GM21367 (cell line): ENCODE data around the gene ETFA.

ENCODE experiments used
- ATAC-seq: cut with Tn5 transposase; IDR thresholded peaks from one replicate; pipeline ENCODE4 v1.9.1; 2021; ENCODE audit not compliant: unreplicated experiment

The ETFA gene

DNA sequence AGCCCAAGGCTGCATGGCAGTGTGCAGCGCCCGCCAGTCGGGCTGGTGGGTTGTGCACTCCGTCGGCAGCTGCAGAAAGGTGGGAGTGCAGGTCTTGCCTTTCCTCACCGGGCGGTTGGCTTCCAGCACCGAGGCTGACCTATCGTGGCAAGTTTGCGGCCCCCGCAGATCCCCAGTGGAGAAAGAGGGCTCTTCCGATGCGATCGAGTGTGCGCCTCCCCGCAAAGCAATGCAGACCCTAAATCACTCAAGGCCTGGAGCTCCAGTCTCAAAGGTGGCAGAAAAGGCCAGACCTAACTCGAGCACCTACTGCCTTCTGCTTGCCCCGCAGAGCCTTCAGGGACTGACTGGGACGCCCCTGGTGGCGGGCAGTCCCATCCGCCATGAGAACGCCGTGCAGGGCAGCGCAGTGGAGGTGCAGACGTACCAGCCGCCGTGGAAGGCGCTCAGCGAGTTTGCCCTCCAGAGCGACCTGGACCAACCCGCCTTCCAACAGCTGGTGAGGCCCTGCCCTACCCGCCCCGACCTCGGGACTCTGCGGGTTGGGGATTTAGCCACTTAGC lies 29.6 kb upstream of the ETFA start:
- ATAC-seq, result no peak

DNA sequence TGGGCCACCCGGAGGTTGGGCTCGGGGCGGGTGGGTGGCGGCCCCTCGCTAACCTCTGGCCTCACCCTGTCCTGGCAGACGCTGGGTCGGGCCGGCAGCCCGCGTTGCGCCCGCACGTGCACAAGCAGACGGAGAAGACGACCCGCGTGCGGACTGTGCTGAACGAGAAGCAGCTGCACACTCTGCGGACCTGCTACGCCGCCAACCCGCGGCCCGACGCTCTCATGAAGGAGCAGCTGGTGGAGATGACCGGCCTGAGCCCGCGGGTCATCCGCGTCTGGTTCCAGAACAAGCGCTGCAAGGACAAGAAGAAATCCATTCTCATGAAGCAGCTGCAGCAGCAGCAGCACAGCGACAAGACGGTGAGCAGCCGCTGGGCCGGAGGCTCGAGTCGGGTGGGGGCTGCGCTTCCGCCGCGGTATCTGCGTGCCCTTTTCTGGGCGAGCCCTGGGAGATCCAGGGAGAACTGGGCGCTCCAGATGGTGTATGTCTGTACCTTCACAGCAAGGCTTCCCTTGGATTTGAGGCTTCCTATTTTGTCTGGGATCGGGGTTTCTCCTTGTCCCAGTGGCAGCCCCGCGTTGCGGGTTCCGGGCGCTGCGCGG lies 29.0 kb upstream of the ETFA start:
- ATAC-seq, result no peak

DNA sequence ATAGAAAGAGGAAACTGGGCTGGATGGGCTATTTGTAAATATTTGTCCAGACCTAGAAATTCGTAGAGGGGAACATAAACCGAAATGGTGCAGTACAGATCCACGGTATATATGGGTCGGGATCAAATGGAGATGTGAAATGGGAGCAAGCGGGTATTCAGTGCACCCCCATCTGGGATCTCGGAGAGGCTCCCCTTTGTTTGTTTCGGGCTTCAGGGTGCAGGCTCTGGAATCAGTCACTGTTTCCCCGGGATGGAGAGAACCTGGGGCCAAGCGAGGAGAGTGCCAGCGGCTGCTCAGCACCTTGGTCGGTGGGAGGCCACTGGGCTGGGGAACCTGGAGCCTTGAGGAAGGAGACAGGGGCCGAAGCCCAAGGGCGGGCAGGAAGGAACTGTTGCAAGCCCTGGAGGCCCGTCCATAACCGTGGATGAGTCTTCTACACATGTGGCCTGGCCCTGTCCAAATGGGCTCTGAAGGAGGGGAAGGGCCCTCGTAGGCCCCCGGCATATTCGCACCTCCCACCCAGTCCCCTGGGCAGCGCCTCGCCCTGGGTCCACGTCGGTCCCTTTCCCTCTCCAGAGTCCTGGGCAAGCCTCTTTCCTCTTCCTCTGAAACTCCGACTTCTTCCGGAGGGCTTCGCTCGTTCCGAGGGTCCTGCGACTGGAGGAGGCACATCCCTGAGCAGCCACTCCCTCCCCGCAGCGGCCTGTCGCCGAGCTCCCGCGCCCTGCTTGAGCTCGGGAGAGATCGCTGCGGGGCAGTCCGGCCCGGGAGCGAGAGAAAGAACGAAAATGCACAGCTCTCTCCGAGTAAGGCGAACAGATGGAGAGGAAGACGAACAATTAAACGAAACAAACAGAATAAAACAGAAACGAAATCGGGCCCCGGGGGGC lies 28.3 kb upstream of the ETFA start:
- ATAC-seq, result no peak

DNA sequence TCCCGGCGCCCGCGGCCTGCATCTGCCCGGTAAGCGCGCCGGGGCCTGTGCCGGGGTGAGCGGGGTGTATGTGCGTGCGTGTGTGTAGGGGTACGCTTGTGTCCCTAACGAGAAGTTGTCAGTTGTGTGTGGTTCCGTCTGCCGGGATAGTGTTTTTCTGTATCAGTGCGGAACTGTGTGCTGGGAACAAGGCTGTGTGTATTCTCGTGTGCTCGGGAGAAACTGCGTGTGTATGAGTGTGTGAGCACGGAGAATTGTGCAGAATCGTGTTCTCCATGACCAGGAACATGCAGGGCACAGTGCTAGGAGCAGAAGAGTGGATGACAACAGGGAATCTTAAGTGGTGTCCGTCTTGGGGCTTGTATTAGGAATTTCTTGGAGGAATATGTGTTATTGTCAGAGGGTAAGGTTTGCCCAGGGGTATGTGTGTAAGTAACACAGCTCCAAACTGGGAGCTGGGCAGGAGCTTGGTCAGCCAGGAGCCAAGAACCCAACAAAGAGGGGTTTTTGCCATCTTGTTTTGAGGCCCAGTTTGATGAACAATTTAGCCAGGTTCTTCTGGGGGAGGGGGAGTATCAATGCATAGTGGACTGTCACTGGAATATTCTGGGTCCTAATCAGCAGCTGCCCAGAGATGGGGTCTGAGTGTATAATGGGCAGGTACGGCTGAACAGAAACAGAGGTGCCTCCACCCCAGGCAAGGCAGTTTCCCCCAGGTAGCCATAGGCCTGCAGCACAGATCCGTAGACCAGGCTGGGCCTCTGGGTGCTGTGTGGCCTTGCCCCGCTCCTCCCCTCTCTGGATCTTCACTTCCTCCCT lies 27.4 kb upstream of the ETFA start:
- ATAC-seq, result no peak

DNA sequence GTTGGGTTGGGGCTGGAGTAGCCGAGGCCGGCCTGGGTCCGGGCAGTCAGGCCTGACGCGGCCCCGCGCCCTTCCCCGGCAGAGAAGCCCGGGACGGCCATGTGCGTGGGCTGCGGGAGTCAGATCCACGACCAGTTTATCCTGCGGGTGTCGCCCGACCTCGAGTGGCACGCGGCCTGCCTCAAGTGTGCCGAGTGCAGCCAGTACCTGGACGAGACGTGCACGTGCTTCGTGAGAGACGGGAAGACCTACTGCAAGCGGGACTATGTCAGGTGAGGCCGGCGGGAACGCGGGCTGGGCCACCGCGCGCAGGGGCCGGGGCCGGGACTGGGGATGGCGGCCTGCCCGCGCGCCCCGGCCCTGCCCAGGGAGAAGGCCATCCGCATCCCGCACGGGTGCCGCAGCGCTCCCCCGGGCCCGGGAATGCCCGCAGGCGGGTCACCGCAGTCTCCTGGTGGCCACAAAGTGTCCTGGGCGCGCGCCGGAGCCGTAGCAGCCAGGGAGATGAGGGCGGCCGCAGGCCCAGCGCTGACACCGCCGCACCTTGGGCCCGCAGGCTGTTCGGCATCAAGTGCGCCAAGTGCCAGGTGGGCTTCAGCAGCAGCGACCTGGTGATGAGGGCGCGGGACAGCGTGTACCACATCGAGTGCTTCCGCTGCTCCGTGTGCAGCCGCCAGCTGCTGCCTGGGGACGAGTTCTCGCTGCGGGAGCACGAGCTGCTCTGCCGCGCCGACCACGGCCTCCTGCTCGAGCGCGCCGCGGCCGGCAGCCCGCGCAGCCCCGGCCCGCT lies 26.6 kb upstream of the ETFA start:
- no peak for ATAC-seq

DNA sequence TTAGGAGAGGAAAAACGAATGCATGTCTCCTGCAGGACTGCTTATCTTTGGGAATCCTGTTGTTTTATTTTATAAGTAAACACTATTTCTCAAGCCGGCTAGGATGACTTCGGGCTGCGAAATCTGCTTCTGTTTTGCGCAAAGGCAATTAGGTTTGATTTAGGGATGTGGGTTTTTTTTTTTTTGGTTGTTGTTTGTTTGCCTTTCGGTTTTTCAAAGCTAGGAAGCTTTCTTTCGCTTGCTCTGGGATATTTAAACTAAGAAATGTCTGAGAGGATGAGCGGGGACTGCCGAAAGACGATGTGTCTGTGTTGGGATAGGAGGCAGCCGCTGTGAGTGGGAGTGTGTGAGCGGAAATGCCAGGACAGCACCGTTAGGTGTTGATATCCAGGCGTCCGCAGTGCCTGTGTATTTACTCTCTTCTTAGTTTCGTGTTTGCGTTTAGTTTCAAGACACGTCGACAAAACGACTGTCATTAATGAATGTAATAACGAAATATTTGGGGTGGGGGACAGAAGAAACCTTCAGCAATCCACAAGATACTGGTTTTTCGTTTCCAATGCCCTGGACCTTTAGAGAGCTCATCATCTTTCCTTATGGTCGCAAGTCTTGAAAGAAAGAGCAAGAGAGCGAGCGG lies 25.9 kb upstream of the ETFA start:
- ATAC-seq, result no peak

DNA sequence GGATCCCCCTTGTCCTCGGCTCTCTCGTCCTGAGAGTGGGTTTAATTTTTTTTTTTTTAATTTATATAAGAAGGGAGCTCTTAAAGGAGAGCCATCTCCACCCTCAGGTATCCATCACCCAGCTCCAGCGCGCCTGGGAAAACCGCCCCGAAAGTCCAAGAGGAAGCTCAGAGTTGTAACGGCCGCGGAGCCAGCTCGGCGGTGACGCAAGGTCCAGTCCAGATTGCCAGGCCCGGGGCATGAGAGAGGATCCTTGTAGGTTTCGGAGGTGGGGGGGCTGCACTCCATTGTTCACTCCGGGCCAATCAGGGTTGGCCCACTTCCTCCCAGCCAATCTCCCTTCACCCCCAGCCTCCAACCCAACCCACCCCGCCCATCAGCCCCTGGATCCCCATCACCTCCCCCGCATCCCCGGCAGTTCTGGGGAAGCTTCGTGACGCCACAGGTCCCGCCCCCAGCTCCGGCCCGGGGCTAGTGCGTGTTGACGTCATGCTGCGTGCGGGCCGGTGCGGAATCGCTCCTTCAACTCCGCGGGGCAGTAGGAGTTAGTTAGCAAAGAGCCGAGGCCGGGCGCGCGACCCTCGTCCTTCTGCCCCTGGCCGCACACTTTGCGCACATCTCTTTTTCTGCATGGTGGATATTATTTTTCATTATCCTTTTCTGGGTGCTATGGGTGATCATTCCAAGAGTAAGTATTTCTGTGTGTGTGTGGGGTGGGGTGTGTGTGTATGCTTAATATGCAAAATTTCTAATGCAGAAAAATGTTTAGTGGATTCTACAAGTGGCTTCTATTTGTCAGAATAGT lies 25.2 kb upstream of the ETFA start, which contains the start of gene ISL2:
Gene ISL2 (plus strand): TSS at position 520 of the 805 bp plus-strand sequence. CDS start 111 bp downstream, at position 631.
- peak; percentile 42 for ATAC-seq

DNA sequence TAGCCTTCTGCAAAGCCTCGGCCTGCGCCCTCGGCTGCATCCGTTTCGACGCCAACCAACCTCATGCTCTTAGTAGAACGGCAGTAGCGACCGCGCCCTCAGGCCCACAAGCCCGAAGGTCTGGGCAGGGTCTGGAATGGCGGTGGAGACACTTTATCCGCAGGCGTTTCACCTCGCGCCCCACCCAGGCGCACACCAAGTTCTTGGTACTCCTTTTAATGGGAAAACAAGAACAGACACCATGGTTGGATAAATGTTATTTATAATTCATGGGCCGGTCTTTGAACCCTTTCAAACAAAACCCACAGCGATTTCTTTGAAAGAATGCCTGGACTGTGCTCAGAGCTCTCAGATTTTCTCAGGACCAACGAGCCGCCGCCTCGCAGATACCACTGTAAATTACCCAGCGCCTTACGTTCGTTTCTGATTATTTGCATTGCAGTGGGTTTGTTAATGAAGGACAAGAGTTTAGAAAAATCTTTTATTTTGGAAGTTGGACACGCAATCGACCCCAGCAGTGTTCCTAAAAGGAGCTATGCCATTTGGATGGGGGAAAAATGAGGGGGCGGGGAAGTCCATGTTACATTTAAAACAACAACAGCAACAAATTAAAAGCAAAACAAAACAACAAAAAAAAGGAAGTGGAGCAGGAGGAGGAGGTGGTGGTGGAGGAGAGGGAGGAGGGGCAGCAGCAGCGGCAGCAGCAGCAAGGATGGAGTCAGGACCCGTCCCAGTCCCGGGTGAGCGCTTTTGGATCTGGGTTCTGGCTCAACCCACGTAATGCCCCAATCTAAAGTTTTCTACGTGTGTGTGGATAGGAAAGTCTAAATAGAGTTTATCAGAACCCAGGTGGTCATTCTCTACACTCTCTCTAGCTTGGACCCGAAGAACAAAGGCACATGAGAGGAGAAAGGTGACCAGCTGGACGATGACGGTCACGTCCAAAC lies 24.3 kb upstream of the ETFA start:
- ATAC-seq, result no peak

DNA sequence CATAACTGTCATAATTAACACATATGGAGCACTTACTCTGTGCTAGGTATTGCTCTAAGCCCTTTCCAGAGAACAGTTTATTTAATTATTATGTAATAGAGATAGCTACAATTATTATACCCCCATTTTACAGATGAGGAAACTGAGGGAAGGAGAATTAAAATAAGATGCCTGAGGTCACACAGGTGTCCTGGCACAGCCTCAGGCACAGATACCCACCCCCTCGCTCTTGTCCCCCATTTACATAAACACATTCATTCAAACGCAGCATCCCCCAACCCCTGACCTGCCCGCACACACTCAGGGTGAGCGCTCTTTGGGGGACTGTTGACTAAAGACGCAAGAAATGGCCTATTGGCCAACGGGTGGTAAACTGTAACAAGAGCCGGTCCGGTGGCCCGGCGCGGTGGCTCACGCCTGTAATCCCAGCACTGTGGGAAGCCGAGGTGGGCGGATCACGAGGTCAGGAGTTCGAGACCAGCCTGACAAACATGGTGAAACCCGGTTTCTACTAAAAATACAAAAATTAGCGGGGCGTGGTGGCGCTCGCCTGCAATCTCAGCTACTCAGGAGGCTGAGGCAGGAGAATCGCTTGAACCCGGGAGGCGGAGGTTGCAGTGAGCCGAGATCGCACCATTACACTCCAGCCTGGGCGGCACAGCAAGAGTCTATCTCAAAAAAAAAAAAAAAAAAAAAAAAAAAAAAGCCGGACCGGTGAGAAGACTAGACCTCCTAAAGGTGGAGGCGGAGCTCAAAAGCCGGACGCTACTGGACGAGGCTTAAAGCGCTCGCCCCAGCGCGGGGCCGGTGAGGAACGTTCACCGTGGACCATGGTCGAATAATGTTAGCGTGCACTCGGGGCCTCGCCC lies 23.4 kb upstream of the ETFA start:
- ATAC-seq, result no peak

DNA sequence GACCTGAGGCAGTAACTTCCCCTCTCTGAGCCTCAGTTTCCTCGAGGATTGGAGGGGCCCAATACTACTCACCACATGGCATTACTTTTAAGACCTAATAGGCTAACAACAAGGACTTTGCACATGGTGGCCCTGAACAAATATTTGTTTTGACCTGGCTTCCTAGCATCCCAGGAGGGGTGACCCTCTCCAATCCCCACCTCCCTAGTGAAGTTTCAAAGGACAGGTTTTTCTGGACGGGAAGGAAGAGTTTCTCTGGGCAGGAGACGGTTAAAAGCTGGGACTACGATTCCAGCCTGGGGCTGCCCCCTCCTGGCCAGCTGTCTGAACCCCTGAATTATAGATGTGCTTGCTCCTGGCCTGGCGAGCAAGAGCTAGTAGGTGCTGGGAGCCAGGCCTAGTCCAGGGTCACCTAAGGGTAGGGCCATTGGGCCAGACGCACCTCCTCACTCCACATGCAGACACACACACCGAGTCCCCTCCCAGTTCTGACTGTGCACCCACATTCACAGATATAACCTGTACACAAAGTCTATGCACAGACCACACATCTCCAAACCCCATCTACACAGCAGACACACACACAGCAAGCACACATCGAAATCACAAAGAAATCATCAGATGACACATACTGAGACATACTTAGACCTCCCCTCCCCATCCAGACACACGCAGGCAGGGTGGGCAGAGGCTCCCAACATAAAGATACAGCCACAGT lies 22.6 kb upstream of the ETFA start:
- no peak for ATAC-seq

DNA sequence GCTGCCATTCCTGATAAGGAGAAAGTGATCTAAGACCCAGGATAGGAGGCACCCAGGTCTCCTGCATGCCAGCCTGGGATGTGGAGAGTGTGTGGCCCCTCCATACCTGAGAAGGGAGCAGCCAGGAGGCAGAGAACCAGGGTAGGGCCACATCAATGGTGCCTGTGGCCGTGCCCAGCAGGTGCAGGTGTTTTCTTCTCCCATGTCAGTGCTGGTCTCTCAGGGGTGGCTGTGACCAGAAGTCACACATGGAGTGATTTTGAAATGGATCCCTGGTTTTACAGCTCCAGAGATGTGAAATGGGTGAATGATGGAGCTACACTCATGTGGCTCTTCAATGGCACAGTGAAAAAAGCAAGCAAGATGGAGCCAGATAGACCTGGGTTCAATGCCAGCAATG lies 22.0 kb upstream of the ETFA start:
- ATAC-seq, result no peak

DNA sequence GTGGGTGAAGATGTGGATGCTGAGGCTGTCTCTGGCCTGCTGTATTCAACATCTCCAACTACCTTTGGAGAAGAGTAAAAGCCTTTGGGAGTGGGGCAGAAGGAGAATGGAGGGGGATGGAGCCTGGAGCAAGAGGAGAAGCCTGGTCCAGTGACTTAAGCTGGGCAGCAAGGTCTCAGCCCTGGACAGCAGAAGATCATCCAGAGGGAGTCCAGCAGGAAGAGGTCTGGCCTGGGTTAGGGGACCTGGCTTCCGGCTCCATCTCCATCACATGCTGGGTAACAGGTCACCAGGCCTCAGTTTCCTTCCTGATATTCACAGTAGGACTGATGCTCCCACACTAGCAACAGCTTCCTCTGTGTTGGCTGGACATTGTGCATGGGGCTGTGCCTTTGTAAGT lies 21.5 kb upstream of the ETFA start:
- ATAC-seq, result no peak

DNA sequence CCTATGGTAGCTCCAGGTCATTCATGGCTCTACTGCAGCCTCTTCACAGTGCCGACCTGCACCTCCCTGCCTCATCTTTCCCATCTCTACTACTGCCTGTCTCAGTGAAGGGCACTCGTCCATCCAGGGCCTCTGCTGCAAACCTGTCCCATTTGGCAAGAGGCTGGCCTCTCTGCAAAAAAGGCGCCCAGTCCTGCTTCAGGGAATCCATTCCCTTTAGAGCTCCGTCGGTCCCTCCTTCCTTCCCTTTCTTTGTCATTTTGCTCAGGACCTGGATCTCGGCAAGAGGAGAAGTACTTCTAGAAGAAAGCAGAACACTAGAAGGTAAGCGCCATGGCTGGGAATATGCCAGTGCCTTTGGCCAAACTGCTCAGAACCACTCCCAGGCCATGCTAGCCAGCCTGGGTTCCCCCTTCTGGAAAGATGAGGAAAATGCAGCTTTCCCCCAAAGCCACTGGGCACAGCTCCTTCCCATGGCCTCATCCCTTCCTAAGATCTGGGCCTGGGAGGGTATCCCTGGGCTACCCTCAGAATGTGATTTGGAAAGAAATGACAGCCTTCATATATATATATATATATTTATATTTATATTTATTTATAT lies 18.9 kb upstream of the ETFA start:
- ATAC-seq, result no peak

DNA sequence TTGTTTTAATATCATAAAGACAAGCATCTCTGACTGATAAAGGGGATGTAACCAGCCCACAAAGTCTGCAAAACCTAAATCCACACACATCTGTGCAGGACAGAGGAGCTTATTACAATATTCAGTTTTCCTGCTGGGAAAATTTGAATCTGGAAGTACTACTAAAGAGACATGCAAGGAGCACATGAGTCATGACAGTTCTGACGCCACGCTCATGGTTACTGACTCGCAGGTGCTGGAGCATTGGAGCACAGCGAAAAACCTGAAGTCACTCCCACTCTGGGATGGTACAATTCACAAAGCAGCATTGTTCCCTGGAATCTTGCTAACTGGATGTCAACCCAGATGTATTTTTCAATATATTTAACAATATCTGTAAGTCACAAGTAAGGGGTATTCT lies 17.7 kb upstream of the ETFA start:
- no peak for ATAC-seq

DNA sequence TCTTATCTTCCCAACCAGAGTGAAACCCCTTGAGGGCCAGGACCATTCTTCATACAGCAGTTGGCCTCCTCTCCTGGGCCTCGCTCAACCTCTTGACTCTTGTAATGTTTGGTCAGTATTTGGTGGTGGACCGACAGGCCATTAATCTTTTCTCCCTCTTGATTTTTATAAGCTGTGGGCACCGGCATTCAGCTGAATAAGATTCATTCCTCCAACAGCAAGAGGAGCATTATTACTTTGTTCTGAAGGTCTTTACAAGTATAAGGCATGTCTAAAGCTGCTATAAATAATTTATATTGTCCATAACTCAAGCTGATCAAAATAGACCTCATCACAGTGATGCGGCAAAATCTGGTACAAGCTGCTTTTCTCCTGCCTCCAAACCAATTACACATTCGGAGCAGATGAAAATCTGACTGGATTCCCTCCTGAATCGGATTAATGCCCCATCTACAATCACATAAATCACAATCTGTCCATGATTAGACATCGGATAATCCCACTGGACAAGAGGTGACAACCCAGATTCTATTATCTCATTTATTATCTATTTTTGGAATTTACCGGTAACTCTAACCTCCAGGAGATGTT lies 16.9 kb upstream of the ETFA start:
- no peak for ATAC-seq
